ENCODE data around the gene N4BP2. TPM values are rescaled to one million over a fixed set of nuclear protein-coding genes. Genes with fewer than 3 reads are reported as not detected.

Gene N4BP2
- total and polyA plus RNA-seq, 2 of the 8 experiments (the other 6 are each of a cell fraction or from before 2014, with no cell fraction given): 4.4 to 44.7 TPM

DNA sequence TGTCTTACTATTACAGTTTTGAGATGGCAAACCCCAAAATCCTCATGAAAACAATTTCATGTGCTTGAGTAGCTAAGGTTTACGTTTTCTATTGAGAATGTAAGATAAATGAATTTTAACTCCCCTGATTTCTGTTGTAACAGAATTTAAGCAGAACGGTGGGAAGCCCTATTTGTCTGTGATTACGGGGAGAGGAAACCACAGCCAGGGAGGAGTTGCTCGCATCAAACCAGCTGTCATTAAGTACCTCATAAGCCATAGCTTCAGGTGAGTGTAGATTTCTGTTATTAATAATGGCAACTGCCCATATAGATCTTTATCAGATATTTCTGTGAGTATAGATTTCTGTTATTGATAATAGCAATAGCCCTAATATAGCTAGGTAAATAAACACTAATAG lies 96.0 kb downstream of the N4BP2 start:
- 93% methylated on average over 4 of the region's 4 CpGs; no CpG with 5 or more reads in 1 of the 2 experiments for WGBS, 2 experiments (ENCODE audit: extremely low coverage in 1 of 2, insufficient coverage in 1 of 2, insufficient read length in 1 of 2, insufficient replicate concordance in 2 of 2, low coverage in 1 of 2, low lambda C conversion rate in 2 of 2, missing lambda C conversion rate in 1 of 2)
- no peak for TF ChIP-seq JUN (IDR thresholded peaks at IDR 0.05; ENCODE audit: low read depth, low read length)
- TF ChIP-seq TAF1 (IDR thresholded peaks at IDR 0.05; ENCODE audit: low read depth, low read length): no peak
- TF ChIP-seq SAP30 (IDR thresholded peaks at IDR 0.05; ENCODE audit: insufficient read depth, insufficient replicate concordance, low read length): no peak
- no peak for TF ChIP-seq SP2 (IDR thresholded peaks at IDR 0.05; ENCODE audit: low read length)
- TF ChIP-seq TEAD4 (IDR thresholded peaks at IDR 0.05; ENCODE audit: low read depth, low read length): no peak
- no peak for TF ChIP-seq SRF (IDR thresholded peaks at IDR 0.05; ENCODE audit: low read depth, low read length)
- no peak for TF ChIP-seq POLR2AphosphoS5 (IDR thresholded peaks at IDR 0.05; ENCODE audit: low read depth, low read length)
- no peak for TF ChIP-seq POU5F1 (IDR thresholded peaks at IDR 0.05; ENCODE audit: low read depth, low read length)
- no peak for TF ChIP-seq SIX5 (IDR thresholded peaks at IDR 0.05; ENCODE audit: low read depth, low read length)
- TF ChIP-seq ZNF274 (IDR thresholded peaks at IDR 0.05; ENCODE audit: borderline replicate concordance, extremely low read depth, low read length): no peak
- no peak for TF ChIP-seq KDM4A (IDR thresholded peaks at IDR 0.05; ENCODE audit: low read depth, low read length, severe bottlenecking)
- TF ChIP-seq CEBPB (IDR thresholded peaks at IDR 0.05; ENCODE audit: low read depth, low read length): no peak
- no peak for TF ChIP-seq RBBP5 (IDR thresholded peaks at IDR 0.05; ENCODE audit: borderline replicate concordance, low read depth, low read length)

More for the DNA sequence above, 96.0 kb downstream of the N4BP2 start:
- no peak for DNase-seq (ENCODE audit: low read depth in 1 of 2, low spot score in 2 of 2)
- Histone ChIP-seq H3K23ac (ENCODE audit: insufficient read length) (no peak overlapping the region), H2BK5ac (ENCODE audit: low read depth, low read length) (no peak overlapping the region), H3K4me1 (replicated peaks in 1 of 4; ENCODE audit: control insufficient read depth in 3 of 4, insufficient read depth in 4 of 4, low read length in 3 of 4) (no peaks in the 10 kb centered on the region), H3K56ac (replicated peaks; ENCODE audit: insufficient read length, low read depth, low read length) (no peak overlapping the region), H4K91ac (replicated peaks; ENCODE audit: insufficient read length, low read length) (no peak overlapping the region), H3K79me1 (ENCODE audit: low read depth, low read length) (no peaks in the 10 kb centered on the region), H3K4me2 (ENCODE audit: insufficient read depth in 1 of 2, low read depth in 2 of 2, low read length in 2 of 2) (no peak overlapping the region), H3K23me2 (ENCODE audit: low read depth, low read length) (no peaks in the 10 kb centered on the region), H2BK20ac (ENCODE audit: low read length) (no peak overlapping the region), H3K18ac (ENCODE audit: extremely low read depth, low read length) (no peak overlapping the region), H3K9me3 (ENCODE audit: insufficient read depth in 2 of 2, low read depth in 1 of 2, low read length in 1 of 2) (peaks cover 11 to 13% of the 10 kb centered on the region in 2 experiments), H3K79me2 (ENCODE audit: control insufficient read depth in 1 of 2, insufficient read depth in 2 of 2, low read length in 2 of 2) (no peaks in the 10 kb centered on the region), H2BK12ac (ENCODE audit: low read depth, low read length) (no peak overlapping the region), H3K27ac (ENCODE audit: low read depth, low read length) (no peak overlapping the region), H3K4me3 (ENCODE audit: extremely low read depth in 1 of 4, insufficient read depth in 2 of 4, low read depth in 3 of 4, low read length in 4 of 4) (no peak overlapping the region), H3K14ac (ENCODE audit: insufficient read length) (no peak overlapping the region), H3K27me3 (replicated peaks in 1 of 4; ENCODE audit: control insufficient read depth in 3 of 4, extremely low read depth in 1 of 4, insufficient read depth in 3 of 4, low read length in 3 of 4) (no peaks in the 10 kb centered on the region), H3K9ac (replicated peaks in 1 of 4; ENCODE audit: extremely low read depth in 1 of 4, low read depth in 3 of 4, low read length in 3 of 4) (no peak overlapping the region), H2BK120ac (replicated peaks; ENCODE audit: low read depth, low read length) (no peak overlapping the region), H4K5ac (ENCODE audit: insufficient read length, low read depth, low read length) (no peak overlapping the region), H4K20me1 (replicated peaks in 1 of 2; ENCODE audit: control insufficient read depth in 1 of 2, insufficient read depth in 2 of 2, low read length in 2 of 2) (no peaks in the 10 kb centered on the region), H3K4ac (replicated peaks; ENCODE audit: insufficient read length, low read depth, low read length) (no peak overlapping the region), H2AFZ (ENCODE audit: low read length) (no peak overlapping the region), H3K36me3 (ENCODE audit: control insufficient read depth in 2 of 4, insufficient read depth in 4 of 4, low read length in 3 of 4) (peaks cover 0 to 23% (median 9%) of the 10 kb centered on the region in 4 experiments; a peak in 4 of 8 replicates), H4K8ac (ENCODE audit: extremely low read depth, insufficient read depth, low read length) (no peak overlapping the region; the same call in 1 of the 2 replicates), H2BK15ac (ENCODE audit: low read length) (no peak overlapping the region), H2AK5ac (ENCODE audit: low read depth, low read length) (no peak overlapping the region)
- ChIA-PET POLR2A (ENCODE audit: partially characterized antibody) (interaction anchor here (0.6 to 1.5 kb wide), 2 partner anchors 8 to 341 kb away, joined by 3 to 5 read pairs; no protein-coding TSS in a partner anchor), CTCF (ENCODE audit: partially characterized antibody) (interaction anchor here (0.5 to 2.0 kb wide), 3 partner anchors 55 to 169 kb away, joined by 3 to 7 read pairs (median 4); no protein-coding TSS in a partner anchor)
- no peak for FAIRE-seq
